Measurements from ENCODE around the gene WDR72.

DNA sequence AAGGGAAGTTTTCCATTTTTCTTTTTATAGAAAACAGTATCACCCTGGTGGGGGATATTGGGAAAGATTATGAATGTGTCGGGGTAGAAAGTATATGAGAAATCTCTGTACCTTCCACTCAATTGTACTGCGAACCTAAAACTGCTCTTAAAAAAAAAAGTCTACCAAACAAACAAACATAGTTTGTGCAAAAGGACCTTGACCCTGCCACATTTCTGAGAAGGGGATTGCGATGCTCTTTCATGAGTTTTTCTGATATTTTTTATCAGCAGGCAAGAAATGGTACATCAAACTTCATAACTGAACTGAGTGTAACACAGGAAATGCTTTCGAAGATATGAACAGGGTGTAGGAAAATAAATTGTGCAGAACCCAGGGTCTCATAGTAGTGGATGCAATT, 286.0 kb downstream of the WDR72 start:
- TF ChIP-seq POLR2A (IDR thresholded peaks at IDR 0.05; ENCODE audit: low read depth, low read length) (no peak), POLR2AphosphoS5 (IDR thresholded peaks at IDR 0.05; ENCODE audit: low read depth, low read length) (no peak)
